BLaER1 treated with 17β-estradiol and CSF1 and Interleukin-3, amounts not matched to agents 10 nM and 100 nM (cell line): Measurements from ENCODE around the gene TNNT3.

Experiments
- H3K27ac ChIP-seq, 11 experiments: shearing (Covaris generic); formaldehyde crosslinking; 2 replicates each; pipeline ENCODE4 v1.8.1; 2022
- H3K27me3 ChIP-seq, 11 experiments: shearing (Covaris generic); formaldehyde crosslinking; 2 replicates each; pipeline ENCODE4 v1.8.1; 2022
- H3K36me3 ChIP-seq, 11 experiments: shearing (Covaris generic); formaldehyde crosslinking; 2 replicates each; pipeline ENCODE4 v1.8.1; 2022
- H3K4me1 ChIP-seq, 10 experiments: shearing (Covaris generic); formaldehyde crosslinking; 2 replicates each; pipeline ENCODE4 v1.8.1; 2022
- H3K4me2 ChIP-seq, 11 experiments: shearing (Covaris generic); formaldehyde crosslinking; 2 replicates each; pipeline ENCODE4 v1.8.1; 2022
- H3K4me3 ChIP-seq, 10 experiments: shearing (Covaris generic); formaldehyde crosslinking; 2 replicates each; pipeline ENCODE4 v1.8.1; 2022
- H3K9ac ChIP-seq, 11 experiments: shearing (Covaris generic); formaldehyde crosslinking; 2 replicates each; pipeline ENCODE4 v1.8.1; 2022
- H3K9me3 ChIP-seq, 11 experiments: shearing (Covaris generic); formaldehyde crosslinking; replicated peaks in 1 of 11; 2 replicates each; pipeline ENCODE4 v1.8.1; 2022
- H4K20me1 ChIP-seq, 11 experiments: shearing (Covaris generic); formaldehyde crosslinking; 2 replicates each; pipeline ENCODE4 v1.8.1; 2022
- Cebpa-rat ChIP-seq, 11 experiments: shearing (Covaris generic); IDR thresholded peaks; 2 replicates each; pipeline ENCODE4 v1.8.1; 2022

The TNNT3 gene

GRCh38 chr11:1933416-1934334 lies 14.2 kb downstream of the TNNT3 start:
- no peaks in the 10 kb centered on the region for H3K36me3 ChIP-seq
- no peak overlapping the region for H3K27ac ChIP-seq
- no peak for TF ChIP-seq Cebpa-rat (IDR thresholded peaks at IDR 0.05)
- H3K9me3 ChIP-seq, result no peaks in the 10 kb centered on the region
- peak overlapping the region in 2 of 11 experiments; percentile 72 to 84; a peak in 1 of 22 replicates for H3K4me2 ChIP-seq
- H3K9ac ChIP-seq, result no peak overlapping the region
- H3K4me3 ChIP-seq, result no peak overlapping the region
- peaks cover 0 to 62% (median 44%) of the 10 kb centered on the region in 10 experiments; a peak in 18 of 20 replicates for H3K4me1 ChIP-seq
- H4K20me1 ChIP-seq, result no peaks in the 10 kb centered on the region; a peak in 1 of 22 replicates
- peaks cover 0 to 4% (median 0%) of the 10 kb centered on the region in 11 experiments; a peak in 1 of 22 replicates for H3K27me3 ChIP-seq

DNA sequence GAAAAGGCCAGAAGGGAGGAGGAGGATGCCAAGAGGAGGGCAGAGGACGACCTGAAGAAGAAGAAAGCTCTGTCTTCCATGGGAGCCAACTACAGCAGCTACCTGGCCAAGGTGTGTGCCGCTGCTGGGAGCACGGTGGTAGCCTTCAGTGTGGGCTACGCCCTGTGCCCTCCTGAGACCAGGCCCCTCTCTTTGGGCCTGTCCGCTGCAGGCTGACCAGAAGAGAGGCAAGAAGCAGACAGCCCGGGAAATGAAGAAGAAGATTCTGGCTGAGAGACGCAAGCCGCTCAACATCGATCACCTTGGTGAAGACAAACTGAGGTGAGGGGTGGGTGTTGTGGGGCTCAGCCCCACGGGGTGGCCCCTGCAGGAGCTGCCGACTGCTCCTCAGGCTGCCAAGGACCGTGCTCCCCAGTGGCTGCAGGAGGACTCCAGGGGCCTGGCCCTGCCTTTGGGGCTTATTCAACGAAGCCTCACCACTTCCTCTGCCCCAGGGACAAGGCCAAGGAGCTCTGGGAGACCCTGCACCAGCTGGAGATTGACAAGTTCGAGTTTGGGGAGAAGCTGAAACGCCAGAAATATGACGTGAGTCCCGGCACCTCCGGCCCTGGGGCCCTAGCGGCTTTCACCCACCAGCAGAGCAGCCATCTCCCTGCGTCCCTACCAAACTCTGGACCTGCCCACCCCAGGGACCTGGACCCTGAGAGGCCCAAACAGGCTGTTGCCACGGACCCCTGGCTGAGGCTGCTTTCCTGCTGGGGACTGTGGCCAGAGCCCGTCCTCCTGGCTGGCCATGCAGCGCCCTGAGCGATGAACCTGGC lies 15.0 kb downstream of the TNNT3 start:
- Histone ChIP-seq H3K27me3 (peaks cover 0 to 4% (median 0%) of the 10 kb centered on the region in 11 experiments; a peak in 1 of 22 replicates), H3K9me3 (no peaks in the 10 kb centered on the region)

GRCh38 chr11:1935156-1936071 lies 15.9 kb downstream of the TNNT3 start:
- H4K20me1 ChIP-seq, result no peaks in the 10 kb centered on the region
- H3K4me1 ChIP-seq, result peaks cover 0 to 58% (median 42%) of the 10 kb centered on the region in 10 experiments; a peak in 18 of 20 replicates
- no peak overlapping the region for H3K4me3 ChIP-seq
- H3K9me3 ChIP-seq, result no peaks in the 10 kb centered on the region
- no peak overlapping the region for H3K27ac ChIP-seq
- H3K9ac ChIP-seq, result peak overlapping the region in 3 of 11 experiments; percentile 3 to 47 (median 35); a peak in 1 of 22 replicates
- peak overlapping the region in 10 of 11 experiments; percentile 26 to 84 (median 65); a peak in 19 of 22 replicates for H3K4me2 ChIP-seq
- no peaks in the 10 kb centered on the region for H3K36me3 ChIP-seq
- H3K27me3 ChIP-seq, result peaks cover 0 to 4% (median 0%) of the 10 kb centered on the region in 11 experiments; a peak in 1 of 22 replicates
- TF ChIP-seq Cebpa-rat (IDR thresholded peaks at IDR 0.05), result no peak

More for the DNA sequence above, 15.0 kb downstream of the TNNT3 start:
- H3K4me3 ChIP-seq, result no peak overlapping the region
- TF ChIP-seq Cebpa-rat (IDR thresholded peaks at IDR 0.05), result no peak
- no peak overlapping the region for H3K27ac ChIP-seq
- peak overlapping the region in 10 of 11 experiments; percentile 26 to 84 (median 65); a peak in 19 of 22 replicates for H3K4me2 ChIP-seq
- no peaks in the 10 kb centered on the region; a peak in 1 of 22 replicates for H4K20me1 ChIP-seq
- H3K4me1 ChIP-seq, result peaks cover 0 to 67% (median 49%) of the 10 kb centered on the region in 10 experiments; a peak in 18 of 20 replicates
- no peaks in the 10 kb centered on the region for H3K36me3 ChIP-seq
- H3K9ac ChIP-seq, result peak overlapping the region in 3 of 11 experiments; percentile 3 to 35 (median 9); a peak in 1 of 22 replicates

DNA sequence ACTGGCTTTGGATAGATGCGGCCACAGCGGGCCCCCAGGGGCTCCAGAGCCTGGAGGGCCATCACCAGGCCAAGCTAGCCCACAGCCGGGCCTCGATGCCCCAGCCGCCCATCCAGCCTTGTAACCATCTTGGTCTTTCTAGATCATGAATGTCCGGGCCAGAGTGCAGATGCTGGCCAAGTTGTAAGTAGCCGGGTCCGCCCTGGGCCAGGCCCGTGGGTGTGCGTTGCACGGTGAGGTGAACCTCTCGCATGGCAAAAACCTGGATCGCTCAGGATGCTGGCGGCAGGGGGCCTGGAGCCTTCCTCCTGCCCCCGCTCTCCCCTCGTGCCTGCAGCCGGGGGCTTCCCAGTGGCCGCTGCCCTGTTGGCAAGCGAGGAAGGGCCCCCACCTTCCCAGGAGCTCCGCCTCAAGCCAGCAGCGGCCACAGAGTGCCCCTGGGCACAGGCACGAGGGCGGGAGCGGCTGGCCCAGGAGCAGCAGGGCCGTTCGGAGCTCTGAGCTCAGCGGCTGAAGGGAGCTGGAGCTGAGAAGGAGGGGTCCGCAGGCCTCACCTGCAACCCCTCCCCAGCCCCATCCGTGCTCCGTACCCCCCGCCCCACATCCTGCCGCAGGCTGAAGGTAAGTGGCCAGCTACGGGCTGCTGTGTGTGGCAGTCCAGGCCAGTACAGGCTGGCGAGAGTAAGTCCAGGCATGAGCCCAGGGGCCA lies 16.7 kb downstream of the TNNT3 start:
- H3K36me3 ChIP-seq, result no peaks in the 10 kb centered on the region
- peaks cover 0 to 3% (median 0%) of the 10 kb centered on the region in 11 experiments; a peak in 1 of 22 replicates for H3K27me3 ChIP-seq
- no peak for TF ChIP-seq Cebpa-rat (IDR thresholded peaks at IDR 0.05)
- H3K9ac ChIP-seq, result peak overlapping the region in 1 of 11 experiments; percentile 47; a peak in 1 of 22 replicates
- H4K20me1 ChIP-seq, result no peaks in the 10 kb centered on the region
- H3K4me2 ChIP-seq, result peak overlapping the region in 9 of 11 experiments; percentile 26 to 84 (median 67); a peak in 14 of 22 replicates
- no peak overlapping the region for H3K4me3 ChIP-seq
- H3K4me1 ChIP-seq, result peaks cover 0 to 55% (median 40%) of the 10 kb centered on the region in 10 experiments; a peak in 18 of 20 replicates
- H3K27ac ChIP-seq, result no peak overlapping the region
- H3K9me3 ChIP-seq, result no peaks in the 10 kb centered on the region

GRCh38 chr11:1936781-1937615 lies 17.5 kb downstream of the TNNT3 start:
- no peak overlapping the region for H3K27ac ChIP-seq
- no peak for TF ChIP-seq Cebpa-rat (IDR thresholded peaks at IDR 0.05)
- peaks cover 0 to 48% (median 32%) of the 10 kb centered on the region in 10 experiments; a peak in 17 of 20 replicates for H3K4me1 ChIP-seq
- H4K20me1 ChIP-seq, result no peaks in the 10 kb centered on the region
- H3K4me3 ChIP-seq, result no peak overlapping the region
- H3K9me3 ChIP-seq, result no peaks in the 10 kb centered on the region
- no peaks in the 10 kb centered on the region for H3K36me3 ChIP-seq
- no peak overlapping the region for H3K9ac ChIP-seq
- no peak overlapping the region for H3K4me2 ChIP-seq
- no peaks in the 10 kb centered on the region for H3K27me3 ChIP-seq

- Histone ChIP-seq H4K20me1 (no peaks in the 10 kb centered on the region), H3K4me3 (no peak overlapping the region), H3K27ac (no peak overlapping the region), H3K27me3 (no peaks in the 10 kb centered on the region), H3K9me3 (no peaks in the 10 kb centered on the region), H3K4me1 (peaks cover 0 to 51% (median 35%) of the 10 kb centered on the region in 10 experiments; a peak in 16 of 20 replicates), H3K9ac (no peak overlapping the region), H3K4me2 (no peak overlapping the region), H3K36me3 (no peaks in the 10 kb centered on the region)
- TF ChIP-seq Cebpa-rat (IDR thresholded peaks at IDR 0.05), result no peak
These were observed 18.3 kb downstream of the TNNT3 start for GRCh38 chr11:1937616-1938342.
